MV-4-11 (cell line): ENCODE measurements around the gene SETMAR.
A peak's percentile ranks its signal among the peaks of the same experiment; 100 is the strongest.
"Not testable (repeated sequence)": the region's sequence is repeated elsewhere in the genome, so short reads cannot be mapped to it uniquely, and the experiment has no call there.

ENCODE experiments used
- DNase-seq: peaks from one replicate; lab custom pipeline; 2025; lab: John Stamatoyannopoulos, UW

SETMAR gene

DNA sequence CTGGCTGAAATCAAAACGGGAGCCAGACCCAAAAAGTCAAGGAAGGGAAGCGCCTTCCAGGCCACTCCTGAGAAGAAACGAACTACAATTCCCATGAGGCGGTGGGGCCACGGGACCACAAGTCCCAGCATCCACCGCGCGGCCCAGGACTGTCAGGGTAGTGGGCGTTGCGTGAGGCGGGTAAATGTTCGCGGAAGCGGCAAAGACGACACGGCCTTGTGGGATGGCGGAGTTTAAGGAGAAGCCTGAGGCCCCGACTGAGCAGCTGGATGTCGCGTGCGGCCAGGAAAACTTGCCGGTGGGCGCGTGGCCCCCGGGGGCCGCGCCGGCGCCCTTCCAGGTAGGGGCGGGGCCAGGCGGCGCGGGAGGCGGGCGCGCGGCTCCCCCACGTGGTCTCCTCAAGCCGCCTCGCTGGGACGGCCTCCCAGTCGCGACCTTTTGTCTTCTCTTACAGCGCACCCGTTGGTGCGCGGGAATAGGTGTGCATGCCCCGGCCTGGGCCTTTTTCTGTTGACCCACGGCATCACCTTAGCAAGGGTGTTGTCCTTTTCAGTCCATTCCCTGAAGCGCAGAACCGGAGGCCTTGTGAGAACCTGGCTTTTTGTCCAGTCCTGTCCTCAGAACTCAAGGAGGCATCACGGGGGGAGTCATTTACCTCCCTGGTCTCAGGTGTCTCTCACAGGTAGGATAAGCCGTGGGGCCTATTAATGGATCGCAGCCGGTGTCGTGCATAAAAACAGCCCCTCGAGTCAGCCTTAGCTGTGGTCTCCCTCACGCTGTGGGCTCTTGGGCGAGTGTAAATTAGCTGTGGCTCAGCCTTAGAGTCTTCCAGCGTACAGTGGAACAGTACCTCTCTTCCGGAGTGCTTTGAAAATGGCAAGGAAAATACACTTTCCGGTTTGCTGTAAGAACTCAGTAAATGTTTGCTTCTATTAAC is at the start of gene SETMAR:
Gene SETMAR (plus strand): TSS at position 183 of the 937 bp plus-strand sequence. CDS start 2 bp downstream, at position 185.
- peak; percentile 90 for DNase-seq

DNA sequence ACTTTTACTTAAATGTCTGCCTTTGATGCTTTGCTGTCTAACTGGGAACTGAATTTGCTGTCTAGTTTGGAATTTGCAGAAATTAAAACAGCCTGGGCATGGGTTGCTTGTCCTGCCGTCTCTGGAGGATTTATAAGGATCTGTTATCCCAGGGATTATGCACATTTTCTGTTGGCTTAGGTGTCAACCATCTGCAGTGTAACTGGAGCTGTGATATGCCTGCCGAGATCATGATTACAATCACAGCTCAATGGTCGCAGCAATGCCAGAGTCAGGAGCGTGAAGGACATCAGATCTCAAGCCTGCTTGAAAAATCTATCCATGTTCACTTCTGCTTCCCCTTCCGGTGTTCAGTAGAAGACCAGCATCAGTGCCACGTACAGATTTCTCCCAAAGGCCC is 41.8 kb upstream of the SETMAR start:
- no peak for DNase-seq

DNA sequence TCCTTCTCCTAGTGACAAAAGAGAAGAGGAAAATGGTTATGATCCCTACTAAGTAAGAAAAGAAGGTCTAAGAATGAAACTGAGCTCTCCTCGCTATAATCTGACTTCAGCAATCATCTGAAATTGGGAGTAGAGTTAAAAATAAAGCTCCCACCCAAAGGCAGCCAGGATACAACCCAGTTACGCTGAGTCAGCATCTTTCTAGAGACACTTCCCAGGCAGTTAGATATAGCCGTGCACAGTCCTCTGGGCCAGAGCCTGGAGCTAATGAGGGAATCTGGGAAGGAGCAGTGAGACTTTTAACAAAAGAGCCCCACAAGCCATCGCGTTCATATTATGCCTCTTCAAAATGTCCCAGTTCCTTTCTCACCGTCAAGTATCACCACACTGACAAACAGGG is 39.1 kb upstream of the SETMAR start:
- DNase-seq = no peak

DNA sequence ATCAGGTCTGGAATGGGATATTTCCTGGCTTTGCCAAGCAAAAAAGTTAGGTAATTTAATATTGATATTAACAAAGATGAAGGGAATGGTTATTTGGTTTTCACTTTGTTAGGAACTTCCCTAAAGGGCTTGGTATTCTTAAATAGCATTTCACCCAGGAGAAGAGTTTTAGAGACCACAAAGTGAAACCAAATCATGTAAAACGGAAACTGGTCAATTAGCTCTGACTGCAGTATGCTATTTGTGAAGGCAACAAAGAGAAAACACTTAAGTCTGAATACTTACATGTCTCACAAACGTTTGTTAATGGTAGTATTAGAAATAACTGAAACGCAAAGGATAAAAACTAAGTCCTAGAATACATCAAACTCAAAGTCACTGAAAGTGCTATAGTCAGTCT is 32.4 kb upstream of the SETMAR start:
- DNase-seq = peak; percentile 65

DNA sequence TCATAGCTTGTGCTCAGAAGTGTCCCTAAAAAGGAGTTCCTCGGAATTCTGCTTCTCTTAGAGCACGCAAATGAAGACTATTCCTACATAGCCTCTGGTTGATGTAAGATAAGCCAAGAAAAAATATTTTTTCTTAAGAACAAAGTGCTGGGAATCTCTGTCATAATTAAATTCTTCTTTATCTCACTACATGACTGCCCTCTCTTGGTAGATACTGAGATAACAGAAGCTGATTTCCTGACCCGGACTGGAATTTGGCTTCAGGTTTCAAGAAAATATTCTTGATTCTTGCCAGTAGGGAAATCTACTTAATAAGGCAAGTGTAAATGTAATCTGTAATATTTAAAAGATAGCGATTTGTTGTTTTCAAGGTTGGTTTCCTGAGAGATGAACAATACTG is 31.3 kb upstream of the SETMAR start:
- peak; percentile 23 for DNase-seq

DNA sequence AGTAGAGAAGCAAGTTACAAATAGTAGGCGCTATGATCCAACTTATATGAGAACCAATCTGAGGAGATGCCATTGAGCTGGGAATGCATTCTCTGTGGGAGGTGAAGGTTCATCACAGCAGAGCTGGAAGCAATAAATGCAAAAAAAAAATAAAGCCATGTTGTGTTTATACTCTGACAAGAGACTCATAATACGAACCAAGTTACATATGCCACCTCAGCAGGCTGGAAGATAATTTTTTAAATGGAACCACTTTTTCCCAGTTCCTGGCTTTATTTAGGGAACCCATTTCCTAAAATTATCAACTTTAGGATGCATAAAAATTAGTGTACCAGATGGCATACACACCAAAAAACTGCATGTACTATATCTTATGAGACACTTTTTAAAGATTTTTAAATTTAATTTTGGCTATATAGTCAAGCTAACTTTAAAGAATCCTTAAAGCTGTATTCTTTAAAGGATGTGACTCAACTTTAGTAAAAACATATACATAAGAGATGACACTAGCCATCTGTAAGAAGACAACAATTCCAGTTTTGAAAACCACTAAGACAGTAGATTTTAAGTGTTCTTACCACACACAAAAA is 23.6 kb upstream of the SETMAR start:
- no peak for DNase-seq

DNA sequence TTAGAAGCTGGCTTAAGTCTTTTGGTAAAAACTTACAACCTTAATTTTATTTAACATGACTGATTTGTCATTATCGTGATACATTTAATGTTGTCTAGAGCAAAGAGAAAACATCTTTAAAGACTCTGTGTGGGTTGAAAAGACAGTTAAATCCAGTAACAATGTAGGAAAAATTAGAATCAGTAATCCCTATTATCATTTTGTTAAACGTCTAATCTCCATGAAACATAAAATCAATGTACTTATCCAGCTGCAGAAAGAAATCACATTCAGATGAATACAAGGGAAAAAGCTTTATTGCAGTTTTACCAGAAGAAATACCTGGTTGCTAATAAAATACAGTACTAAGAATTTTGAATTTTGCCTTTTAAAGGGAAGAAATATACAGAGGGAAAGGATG is 21.2 kb upstream of the SETMAR start:
- no peak for DNase-seq

DNA sequence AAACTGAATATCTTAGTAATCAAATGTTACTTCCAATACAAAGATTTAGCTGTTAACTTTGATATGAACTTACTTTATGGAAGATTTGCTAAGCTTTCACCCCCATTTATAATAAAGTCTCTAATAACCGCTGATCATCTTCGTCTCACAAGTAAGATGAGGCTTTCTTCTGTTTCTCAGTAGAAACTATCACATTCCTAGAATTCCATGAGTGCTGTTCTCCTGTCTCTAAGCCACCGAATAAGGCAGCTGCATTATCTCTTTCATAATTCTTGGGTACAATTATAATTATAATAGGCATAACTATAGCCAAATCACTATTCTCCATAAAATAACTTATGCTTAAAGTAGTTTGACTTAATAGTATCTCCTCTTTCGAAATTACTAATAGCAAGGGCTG is 18.3 kb upstream of the SETMAR start:
- DNase-seq = no peak

DNA sequence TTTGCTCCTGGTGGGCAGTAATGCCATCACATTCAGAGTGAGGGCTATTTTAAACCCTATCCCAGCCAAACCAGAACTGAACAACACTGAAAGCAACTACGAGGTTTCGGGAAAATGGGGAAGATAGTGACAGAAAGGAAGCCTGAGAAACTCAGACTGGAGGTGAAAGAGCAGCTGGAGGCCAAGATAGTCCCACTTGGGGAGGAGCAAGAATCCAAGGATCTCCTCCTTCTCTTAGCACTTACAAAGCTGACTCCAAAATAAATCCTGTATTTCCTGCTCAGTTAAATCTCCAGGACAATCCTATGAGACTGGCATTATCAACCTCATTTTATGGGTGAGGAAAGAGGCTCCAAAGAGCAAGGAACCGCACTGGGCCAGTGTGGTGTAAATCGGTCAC is 14.1 kb upstream of the SETMAR start:
- no peak for DNase-seq

DNA sequence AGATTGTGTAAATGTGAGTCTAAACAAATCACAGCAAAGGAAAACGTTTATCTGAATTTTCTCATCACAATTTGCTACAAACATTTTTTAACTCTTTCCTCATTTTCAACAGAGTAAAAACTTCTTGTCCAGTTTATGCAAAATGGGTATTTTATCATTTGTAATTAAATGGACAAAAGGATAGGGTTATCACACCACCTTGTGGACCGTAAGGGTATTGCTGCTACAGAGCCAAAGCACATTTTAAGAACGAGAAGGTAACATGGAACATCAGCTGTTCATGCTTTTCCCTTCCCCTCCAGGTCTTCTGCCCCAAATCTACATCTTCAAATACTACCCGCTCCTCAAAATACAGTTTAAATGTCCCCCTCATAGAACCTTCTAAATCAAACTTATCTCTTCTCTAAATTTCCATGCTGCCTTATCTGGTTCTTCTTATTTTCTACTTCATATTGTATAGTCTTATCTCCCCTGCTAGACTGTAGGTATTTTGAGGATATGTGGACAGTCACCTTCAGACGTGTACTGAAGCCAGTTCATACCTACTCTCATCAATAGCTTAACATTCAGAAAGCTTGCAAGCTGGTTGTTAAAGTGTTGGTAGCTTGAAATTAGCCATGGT is 12.8 kb upstream of the SETMAR start:
- peak; percentile 7 for DNase-seq

DNA sequence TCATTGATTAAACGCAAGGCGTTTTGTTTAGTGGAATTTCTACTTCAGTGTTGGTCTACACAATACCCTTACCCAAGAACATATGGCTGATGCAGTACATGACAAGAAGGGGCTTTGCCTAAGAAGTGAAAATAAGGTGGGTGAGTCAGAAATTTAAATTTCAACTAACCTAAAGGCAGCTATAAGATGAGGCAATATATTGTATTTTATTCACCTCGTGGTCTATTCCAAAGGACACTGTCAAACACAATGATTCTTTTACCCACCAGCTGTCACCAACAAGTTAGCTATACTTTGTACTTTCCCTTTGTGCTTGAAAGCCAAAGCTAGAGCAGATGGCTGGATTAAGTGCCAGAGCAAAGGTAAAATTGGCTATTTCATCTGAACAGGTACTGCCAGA is 10.9 kb upstream of the SETMAR start:
- DNase-seq = no peak

DNA sequence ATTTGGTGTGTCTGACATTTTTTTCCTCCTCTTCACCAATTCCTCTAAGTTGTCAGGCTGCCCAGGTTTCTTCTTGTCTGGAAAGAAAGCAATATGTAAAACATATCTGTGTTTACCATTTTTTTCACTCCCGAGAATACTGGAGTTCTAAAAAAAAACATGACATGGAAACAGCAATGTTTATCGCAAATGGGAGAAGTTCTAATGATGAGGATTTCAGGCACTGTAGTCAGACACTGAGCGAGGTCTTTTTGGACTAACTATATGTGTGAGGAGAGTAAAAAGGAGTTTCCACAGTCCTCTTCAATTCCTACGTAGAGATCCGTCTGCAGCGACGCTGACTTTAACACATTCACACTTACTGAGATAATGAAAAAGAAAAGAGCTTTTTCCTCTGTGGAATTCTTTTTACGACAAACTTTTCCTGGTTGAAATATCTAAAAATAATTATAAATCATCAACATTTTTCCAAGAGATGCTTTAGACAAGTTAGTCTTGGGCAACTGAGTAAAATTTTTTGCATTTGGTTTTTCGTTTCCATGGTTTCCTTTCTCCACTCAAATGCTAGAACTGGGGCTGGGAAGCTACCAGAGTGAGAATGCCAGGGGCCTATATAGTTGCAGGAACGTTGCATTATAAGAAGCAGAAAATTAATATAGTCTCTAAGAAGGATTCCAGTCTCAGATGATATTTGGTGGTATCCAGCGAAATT is 8.4 kb upstream of the SETMAR start:
- no peak for DNase-seq

DNA sequence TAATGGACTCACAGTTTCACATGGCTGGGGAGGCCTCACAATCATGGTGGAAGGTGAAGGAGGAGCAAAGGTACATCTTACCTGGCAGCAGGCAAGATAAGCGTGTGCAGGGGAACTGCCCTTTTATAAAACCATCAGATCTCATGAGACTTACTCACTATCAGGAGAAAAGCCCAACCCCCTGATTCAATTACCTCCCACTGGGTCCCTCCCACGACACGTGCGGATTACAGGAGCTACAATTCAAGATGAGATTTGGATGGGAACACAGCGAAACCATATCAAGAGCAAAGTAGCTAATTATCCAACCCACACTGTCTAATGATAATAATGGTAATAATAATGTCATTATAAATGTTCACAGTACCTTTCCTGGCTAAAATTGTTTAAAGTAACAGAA is 6.7 kb upstream of the SETMAR start:
- DNase-seq = not testable (repeated sequence)

DNA sequence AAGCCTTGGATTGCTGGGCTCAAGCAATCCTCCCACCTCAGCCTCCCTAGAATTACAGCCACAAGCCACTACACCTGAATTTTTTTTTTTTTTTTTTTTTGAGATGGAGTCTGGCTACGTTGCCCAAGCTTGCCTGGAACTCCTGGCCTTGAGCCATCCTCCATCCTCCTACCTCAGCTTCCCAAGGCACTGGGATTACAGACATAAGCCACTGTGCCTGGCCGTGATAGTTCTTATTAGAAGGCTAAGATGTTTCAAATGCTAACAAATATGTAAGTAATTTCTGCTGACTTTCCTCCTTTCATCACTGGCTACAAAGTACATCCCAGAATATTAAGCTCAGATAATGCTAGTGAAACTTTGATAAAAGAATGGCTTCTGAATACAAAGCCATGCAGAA is 5.7 kb upstream of the SETMAR start:
- DNase-seq = no peak

DNA sequence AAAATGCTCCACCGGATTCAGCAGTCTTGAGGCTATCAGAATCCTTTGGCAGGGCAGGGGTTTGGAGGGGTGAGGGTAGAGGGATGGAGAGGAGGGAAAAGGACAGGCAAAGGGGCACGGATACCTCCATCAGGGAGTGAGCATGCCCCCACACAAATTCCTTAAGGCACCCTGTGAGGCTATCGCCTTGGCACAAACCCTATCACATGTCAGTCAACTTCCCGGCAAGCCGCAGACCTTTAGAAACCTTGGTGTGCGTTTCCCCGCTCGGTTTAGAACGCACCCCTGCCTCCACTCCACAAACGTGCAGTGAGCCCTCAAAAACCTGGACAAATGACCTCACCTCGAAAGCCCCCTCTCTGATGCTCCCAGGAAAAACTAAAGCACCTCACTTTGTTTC is 422 bp upstream of the SETMAR start:
- DNase-seq = no peak

DNA sequence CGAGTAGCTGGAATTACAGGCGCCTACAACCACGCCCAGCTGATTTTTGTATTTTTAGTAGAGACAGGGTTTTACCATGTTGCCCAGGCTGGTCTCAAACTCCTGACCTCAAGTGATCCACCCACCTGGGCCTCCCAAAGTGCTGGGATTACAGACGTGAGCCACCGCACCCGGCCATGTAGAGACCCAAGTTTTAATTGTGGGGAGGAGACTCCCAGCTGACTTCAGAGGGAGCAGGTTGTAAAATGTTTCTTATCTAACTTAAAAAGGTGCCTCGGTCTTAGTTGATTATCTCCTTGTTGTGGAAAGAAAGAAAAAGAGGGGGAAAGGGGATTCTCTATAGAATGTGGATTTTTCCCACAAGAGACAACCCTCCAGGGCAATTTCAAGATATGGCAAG is 2.0 kb downstream of the SETMAR start:
- not testable (repeated sequence) for DNase-seq

DNA sequence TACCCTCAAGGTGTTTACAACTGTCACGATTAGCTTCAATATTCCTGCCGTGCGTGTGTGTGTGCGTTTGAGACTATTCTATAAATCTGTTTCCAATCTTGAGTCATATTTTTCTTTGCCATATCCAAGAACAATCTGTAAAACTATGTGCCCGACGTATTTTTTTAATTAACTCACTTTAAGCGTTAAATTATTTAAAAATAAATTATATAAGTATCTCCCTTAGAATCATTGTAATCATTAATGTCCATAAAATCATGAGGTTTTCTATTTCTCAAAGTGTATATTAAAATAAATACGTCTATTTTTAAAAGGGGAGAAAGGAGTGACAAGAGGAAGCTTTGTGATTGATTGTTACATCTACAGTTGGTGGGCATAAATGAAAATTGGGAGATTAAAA is 2.9 kb downstream of the SETMAR start:
- DNase-seq = no peak

DNA sequence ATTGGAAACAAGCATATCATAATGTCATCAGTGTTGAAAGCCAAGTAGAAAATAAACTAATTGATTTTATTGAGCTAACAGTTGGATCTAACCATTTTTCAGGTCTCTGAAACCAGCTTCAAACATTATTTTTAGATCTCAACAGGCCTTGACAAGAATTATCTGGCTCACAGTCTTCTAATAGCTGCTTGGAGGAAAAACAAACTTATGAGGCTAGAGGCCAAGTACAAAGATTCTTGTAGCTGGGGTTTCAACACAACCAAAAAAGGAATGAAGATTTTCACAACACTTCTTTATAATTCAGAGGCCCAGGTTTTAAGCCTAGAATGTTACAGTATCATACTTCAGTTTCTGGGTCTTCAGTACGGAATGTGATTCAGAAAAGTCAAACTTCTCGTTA is 3.7 kb downstream of the SETMAR start:
- no peak for DNase-seq

DNA sequence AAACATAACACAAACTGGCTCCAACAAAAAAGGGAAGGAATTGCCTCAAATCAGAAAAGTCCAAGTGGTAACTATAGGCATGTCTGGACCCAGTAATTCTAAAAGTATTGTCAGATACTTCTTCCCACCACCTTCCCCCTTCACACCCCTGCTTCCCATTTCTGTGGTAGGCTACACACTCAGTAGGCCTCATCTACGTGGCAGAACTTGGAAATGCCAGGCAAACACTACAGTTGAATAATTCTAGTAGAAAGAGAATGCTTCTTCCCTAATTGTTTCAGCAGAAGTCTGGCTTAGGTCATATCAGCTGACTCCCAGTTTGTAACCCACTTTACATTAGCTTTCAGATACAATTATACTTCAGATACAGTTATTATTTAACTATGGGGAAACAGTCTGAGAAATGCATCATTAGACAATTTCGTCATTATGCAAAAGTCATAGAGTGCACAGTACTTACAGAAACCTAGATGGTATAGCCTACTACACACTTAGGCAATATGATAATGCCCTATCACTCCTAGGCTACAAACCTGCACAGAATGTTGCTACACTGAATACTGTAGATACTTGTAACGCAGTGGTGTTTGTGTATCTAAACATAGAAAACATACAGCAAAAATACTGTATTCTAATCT is 6.4 kb downstream of the SETMAR start:
- peak; percentile 40 for DNase-seq

DNA sequence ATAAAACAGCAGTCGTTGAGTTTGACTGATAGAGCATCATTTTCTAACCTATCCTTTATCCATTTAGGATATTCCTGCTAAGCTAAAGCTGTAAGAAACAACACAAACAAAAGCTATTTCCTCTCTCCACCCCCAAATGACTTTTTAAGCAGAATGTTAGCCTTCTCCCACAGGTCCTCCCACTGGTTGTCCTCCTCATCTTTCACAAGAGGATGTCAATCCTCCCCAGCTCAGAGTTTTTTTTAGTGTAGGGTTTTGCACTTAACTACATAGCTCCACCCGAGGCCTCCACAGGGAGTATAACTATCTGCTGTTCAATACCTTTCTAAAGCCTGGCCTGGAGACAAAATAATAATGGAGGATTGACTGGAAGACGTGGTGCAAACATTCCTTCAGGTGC is 7.8 kb downstream of the SETMAR start:
- DNase-seq = no peak

DNA sequence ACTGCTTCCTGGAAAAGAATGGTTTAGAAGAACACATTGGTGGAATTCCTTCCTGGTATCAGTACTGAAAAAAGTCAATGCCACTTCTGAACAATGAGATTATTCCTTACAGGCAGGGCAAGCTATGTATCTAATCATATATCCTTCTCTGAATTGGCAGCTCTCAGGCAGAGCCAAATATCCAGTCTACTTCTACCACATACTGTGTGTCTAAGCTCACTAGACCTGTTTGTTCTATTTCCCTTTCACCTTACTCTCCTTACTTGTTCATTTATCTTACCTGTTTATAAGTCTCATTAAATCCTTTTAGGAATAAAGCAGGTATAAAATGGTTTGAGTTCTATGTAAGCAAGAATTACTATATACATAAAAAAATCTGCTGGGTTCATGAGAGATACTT is 8.3 kb downstream of the SETMAR start:
- no peak for DNase-seq
